ENCODE data around the gene GZMH.
"Not testable (repeated sequence)": the region's sequence is repeated elsewhere in the genome, so short reads cannot be mapped to it uniquely, and the experiment has no call there.

The GZMH gene

DNA sequence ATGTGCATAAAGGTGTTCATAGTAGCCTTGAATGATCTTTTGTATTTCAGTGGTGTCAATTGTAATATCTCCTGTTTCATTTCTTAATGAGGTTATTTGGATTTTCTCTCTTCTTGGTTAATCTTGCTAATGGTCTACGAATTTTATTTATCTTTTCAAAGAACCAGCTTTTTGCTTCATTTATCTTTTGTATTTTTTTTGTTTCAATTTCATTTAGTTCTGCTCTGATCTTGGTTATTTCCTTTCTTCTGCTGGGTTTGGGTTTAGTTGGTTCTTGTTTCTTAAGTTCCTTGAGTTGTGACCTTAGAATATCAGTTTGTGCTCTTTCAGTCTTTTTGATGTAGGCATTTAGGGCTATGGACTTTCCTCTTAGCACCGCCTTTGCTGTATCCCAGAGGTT, 18.5 kb downstream of the GZMH start:
- not testable (repeated sequence) for DNase-seq

DNA sequence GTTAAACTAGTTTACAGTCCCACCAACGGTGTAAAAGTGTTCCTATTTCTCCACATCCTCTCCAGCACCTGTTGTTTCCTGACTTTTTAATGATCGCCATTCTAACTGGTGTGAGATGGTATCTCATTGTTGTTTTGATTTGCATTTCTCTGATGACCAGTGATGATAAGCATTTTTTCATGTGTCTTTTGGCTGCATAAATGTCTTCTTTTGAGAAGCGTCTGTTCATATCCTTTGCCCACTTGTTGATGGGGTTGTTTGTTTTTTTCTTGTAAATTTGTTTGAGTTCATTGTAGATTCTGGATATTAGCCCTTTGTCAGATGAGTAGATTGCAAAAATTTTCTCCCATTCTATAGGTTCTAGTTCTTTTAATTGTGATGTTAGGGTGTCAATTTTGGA, 25.1 kb downstream of the GZMH start:
- not testable (repeated sequence) for DNase-seq

DNA sequence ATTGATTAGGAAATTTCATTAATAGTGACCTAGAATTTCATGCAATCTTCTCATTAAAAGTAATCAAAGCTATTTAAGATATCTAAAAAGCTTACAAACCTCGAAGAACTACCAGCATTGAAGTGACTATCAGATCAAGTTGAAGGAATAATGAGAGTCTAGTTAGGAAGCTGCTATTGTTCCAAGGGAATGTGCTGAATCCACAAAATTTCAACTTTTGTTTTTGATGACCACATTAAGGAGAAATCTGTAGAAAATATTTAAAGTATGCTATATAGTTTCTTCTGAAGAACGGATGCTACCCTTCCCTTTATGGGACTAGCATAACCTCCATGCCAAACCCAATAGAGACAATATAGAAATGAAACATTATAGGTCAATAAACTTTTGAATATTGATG, 30.9 kb downstream of the GZMH start:
- no peak for DNase-seq

DNA sequence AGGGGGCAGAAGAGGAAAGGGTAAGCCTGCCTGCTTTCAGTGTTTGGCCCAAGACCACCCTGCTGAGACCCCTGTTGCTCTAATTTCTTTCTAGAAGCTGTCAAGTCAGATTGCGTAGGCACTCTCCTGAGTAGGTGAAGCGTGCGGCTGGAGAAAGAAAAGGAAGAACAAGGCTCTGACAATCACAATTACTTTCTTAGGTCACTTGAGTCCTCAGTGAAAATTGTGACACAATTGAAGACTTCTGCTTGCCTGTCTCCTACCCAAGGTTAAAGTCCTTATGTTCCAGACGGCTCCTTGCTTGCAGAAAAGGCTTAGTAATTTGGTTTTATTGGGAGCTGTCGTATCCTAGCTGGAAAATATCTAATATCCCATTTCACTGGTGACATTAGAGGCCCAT, 32.7 kb downstream of the GZMH start:
- no peak for DNase-seq

DNA sequence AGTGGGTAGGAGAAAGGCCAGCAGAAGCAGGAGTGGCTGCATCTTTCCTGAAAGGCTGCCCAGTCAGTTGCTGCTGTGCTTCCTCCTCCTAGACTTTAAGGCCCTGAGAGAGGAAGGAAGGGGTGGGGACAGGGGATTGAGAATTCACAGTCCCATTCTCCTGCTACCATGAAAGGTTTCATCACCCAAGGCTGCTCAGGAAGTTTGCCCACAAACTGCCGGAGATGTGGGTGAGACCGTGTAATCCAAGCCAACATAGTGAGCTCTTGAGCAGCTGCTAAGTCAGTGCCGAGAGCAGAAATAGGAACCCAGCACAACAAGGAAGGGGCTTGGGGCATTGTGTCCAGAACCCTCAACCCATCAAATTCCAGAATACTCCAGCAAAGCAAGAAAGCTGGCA, 33.3 kb downstream of the GZMH start, which contains the start of gene CTSG:
Gene CTSG, minus strand, starts transcription at position 69 of the 400 bp plus-strand sequence. Its CDS starts 27 bp downstream, at position 42.
- no peak for DNase-seq

DNA sequence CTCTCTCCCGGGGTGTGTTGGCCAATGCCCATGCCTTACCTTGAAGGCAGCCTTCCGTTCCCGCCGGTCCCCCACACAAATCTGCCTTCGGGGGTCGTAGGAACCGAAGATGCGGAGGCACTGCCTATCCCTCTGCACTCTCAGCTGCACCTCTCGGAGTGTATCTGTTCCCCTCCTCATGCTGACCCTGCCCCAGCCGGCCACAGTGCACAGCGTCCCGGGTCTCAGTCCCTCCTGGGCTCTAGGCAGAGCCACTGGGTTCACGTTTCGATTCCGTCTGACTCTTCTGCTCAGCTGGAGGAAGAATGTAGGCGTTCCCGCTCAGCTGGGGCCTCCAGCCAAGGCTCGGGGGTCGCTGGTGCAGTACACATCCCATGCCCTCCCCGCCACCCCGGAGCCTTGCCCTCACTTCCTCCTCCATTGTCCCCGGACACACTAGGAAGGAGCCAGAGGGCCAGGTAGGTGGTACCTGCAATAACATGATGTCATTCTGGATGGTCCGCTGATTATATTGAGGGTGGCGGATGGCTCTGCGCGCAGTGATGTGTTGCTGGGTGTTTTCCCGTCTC, 35.2 kb downstream of the GZMH start:
- DNase-seq = no peak

DNA sequence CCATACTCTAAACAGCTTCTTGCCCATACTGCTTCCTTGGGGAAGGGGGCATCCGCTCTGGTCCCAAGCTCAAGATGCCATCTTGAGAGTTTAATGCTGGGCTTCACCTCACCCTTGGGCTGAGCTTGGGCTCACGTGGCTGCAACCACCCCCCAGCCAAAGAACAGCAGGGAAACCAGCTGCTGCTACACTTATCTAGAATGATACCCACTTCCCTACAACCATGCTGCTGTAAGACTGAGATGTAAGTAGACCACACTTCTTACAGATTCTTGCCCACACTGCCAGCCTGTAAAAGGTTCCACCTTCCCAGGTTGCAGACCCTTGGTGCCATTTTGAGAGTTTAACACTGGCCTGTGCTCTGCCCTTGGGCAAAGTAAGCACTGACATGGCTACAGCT, 43.2 kb downstream of the GZMH start:
- DNase-seq = no peak

DNA sequence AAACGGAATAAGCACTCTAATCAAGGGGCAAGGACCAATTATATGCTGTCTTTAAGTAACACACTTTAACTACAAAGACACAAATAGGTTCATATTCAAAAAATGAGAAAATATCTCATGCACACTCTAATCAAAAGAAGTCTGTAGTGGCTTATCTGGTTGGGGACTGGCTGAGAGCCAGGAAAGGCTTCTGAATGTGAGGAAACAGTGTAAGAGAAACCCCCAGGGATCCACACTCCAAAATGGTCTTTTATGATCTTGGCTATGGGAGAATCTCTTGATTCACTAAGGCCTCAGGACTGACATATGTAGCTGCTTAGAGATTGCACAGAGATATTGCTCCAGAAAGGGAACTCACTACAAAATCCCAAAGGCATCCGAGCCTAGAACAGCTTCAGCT, 43.7 kb downstream of the GZMH start:
- no peak for DNase-seq

DNA sequence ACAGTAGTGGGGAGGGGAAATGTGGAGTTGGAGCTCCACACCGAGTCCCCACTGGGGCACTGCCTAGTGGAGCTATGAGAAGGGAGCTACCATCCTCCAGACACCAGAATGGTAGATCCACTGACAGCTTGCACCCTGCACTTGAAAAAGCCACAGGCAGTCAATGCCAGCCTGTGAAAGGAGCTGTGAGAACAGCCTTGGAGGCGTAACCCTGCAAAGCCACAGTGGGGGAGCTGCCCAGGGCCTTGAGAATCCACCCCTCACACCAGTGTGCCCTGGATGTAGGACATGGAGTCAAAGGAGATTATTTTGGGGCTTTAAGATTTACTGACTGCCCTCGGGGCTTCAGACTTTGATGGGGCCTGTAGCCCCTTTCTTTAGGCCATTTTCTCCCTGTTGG, 46.0 kb downstream of the GZMH start:
- DNase-seq = no peak

DNA sequence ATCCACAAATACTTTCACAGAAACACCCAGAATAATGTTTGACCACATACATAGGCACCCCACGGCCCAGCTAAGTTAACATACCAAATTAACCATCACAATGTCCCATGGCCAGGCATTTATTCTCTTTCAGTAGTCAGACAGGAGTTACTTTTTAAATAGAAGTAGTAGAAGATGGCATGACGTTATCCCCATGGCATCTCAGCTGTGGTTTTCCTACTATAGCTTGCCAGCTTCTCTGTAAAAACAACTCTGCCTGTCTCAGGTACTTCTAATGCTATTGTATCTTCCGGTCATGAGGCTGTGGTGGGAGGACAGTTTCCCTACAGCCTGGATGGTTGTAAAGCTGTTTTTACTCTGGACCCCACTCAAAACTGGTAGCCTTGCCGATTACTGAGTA, 52.7 kb downstream of the GZMH start:
- no peak for DNase-seq

All from 8988T (cell line).